Stimulated activated CD8-positive, alpha-beta memory T cell treated with anti-CD3 and anti-CD28 coated beads, Interleukin-2, amount 100 ng/mL, for 48 hours (primary cell): ENCODE results near the gene PPM1J.

Experiments used
- DNase-seq, 2 donors: peaks; one replicate each; pipeline ENCODE4 v3.0.0-alpha.2; 2020; ENCODE audit warnings: low read depth in 2 of 2

Gene PPM1J

DNA sequence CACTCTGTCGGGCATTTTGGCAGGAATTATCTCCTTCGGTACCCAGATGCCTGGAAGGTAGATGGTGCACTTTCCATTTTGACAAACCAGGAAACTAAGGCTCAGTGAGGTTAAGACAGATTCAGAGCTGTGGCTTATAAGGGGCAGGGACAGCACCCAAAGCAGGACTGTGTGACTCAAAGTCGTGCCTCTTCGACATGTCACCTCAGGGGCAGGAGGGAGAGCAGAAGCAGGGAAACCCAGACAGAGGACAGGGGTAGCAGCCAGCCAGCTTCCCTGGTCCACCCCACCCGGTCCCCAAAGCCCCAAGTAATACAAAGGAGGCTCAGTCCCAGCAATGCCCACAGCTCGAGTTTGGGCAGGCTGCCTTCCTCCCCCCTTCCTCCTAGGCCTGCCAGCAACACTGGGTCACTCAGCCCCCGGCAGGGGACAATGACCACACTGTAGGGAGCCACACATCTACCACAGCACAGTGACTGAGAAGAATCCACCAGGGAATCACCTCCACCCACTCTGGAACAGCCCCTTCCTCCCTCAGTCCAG is 10.7 kb downstream of the PPM1J start:
- peak in 1 of 2 donors; percentile 20 for DNase-seq

DNA sequence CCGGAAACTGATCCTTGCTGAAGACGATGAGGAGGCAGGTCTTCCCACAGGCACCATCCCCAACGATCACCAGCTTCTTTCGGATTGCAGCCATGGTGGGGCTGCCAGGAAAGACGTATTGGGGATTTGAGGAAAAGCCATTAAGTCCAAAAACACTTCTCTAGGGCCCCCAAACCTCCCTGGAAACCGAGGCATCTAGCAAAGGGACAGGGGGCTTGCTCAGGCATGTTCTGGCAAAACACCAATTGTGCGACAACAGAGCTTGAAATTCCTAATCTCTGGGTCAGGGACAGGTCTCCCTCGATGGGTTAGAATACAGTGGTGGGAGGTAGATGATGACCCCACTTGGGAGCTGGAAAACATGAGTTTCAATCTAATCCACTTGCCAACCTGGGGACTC is 11.4 kb downstream of the PPM1J start:
- DNase-seq, result no peak

DNA sequence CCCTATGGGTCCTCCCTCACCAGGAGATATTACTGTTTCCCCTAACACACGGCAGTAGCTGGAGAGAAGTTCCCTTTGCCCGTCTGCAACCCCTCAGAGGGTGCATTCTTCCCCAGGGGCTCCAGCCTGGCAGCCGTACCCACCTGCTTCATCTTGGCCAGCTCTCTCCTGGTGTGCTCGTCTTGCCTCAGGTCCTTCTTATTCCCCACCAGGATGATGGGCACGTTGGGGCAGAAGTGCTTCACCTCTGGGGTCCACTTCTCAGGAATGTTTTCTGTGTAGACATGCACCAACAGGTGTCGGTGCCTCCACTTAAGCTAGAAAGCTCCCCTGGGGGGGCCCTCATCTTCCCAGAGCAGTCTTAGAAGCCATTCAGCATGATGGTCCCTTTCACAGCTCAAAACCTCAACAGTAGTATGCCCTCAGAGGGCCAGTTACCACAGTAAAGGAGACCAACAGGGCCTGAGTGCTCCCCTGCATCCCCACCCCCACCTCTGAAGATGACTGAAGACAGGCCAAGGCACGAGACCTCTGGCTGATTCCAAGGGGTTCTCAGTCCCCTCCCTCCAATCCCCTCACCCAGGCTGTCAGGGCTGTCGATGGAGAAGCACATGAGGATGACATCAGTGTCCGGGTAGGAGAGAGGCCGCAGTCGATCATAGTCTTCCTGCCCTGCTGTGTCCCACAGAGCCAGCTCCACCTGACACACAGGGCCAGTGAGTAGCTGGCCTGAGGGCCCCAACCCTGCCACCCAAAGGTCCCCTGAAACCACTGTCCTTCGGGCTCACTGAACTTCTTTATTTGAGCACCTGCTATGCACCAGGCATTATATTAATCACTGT is 12.5 kb downstream of the PPM1J start:
- DNase-seq, result no peak

DNA sequence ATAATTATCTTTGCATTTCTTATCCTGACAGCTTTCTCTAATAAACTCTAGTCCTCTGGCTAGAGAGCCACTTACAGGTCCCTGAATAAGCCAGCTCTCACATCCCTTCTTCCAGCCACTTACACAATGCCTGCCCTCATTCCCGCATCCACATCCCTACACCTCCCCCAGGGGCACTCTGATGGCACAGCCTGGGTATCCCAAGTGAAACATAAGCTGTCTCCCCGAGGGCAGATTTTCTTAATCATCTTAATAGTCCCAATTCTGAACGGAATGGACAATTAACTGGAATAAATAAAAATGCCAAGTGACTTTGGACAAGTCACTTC is 13.1 kb downstream of the PPM1J start:
- no peak for DNase-seq

DNA sequence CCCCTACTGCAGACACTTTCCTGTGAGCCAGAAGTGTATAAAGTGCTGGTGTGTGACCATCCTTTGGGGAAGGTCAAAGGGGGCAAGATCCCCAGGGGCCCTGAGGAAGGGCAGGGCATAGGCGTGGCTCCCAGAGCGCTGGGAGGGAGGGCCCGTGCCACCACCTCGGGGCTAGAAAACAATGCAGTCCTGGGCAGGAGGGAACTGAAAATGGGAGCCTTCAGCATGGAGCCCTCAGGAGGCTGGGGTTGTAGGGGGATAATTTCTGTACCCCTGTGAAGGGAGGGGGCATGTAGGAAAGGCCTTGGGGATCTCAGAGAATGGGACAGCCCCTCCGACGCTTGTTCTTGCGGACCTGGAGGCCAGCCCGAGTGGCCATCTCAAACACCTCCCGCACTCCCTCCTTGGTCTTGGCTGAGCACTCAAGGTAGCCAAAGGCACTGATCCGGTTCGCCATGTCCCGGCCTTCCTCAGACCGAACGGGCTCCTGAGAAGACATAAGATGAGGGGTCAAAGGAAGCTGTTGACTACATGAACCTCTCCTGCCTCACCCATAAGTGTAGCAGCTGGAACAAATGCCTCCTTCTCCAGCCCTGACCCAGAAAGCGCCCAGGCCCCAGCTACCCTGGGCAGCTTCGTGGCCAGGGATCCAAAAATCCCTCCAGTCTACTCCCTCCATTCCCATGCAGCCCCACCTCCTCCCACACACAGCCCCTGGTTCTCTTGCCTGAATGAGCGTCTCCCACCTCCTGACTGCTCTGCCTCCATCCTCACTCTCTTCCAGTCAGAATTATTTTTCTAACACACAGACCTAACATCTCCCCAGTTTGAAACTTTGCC is 13.7 kb downstream of the PPM1J start:
- DNase-seq, result no peak

DNA sequence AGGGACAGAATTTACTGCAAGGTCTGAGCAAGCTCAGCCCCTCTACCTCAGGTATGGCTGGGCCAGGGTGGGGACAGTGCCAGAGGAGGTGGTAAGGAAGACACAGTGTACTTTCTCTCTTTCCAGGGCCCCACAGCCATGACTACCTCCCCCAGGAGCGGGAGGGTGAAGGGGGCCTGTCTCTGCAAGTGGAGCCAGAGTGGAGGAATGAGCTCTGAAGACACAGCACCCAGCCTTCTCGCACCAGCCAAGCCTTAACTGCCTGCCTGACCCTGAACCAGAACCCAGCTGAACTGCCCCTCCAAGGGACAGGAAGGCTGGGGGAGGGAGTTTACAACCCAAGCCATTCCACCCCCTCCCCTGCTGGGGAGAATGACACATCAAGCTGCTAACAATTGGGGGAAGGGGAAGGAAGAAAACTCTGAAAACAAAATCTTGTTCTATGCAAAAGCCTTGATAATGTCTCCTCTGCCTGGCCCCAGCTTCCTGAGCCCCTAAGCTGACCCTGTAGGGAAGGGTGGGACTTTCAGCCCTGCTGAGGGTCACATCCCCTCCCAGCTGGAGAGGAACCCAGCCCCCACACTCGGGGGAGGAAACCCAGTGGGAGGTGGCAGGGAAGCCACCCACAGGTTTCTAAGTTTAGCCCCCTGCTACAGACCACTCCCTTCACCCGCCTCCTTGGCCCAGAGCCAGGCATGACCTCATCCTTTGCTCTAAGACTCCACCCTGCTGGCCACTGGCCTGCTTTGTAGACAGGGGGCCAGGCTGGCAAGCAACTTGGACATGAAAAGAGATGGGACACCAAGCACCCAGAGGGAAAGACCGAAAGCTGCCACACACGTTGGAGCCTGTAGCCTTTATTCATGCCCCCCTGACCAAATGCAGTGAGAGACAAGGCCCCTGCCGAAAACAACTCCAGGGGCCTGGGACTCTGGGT is 14.6 kb downstream of the PPM1J start:
- peak; percentile 47 to 61 for DNase-seq

DNA sequence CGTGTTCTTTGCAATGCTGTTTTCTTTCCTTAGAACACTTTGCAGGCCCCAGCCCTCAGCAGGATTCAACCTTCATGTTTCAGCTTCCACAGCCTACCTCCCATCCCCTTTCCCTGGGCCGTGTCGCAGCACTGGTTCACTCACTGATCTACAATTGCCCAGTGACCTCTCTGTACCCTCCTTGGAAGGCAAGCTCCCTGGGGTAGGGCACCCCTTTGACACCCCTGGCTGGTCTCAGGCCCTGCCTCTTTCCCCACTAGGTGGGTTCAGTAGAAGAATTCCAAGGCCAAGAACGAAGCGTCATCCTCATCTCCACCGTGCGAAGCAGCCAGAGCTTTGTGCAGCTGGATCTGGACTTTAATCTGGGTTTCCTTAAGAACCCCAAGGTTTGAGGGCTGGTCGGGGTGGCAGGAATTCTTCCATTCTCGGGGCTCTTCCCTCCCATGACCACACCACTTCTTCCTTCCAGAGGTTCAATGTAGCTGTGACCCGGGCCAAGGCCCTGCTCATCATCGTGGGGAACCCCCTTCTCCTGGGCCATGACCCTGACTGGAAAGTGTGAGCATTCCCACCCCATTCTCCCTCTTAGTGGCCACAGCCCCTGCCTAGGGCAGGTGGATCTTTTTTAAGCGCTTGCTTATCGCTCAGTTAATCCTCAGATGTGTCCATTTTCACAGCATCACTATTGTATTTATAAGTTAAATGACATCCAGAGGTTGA is 15.5 kb downstream of the PPM1J start:
- DNase-seq, result no peak

DNA sequence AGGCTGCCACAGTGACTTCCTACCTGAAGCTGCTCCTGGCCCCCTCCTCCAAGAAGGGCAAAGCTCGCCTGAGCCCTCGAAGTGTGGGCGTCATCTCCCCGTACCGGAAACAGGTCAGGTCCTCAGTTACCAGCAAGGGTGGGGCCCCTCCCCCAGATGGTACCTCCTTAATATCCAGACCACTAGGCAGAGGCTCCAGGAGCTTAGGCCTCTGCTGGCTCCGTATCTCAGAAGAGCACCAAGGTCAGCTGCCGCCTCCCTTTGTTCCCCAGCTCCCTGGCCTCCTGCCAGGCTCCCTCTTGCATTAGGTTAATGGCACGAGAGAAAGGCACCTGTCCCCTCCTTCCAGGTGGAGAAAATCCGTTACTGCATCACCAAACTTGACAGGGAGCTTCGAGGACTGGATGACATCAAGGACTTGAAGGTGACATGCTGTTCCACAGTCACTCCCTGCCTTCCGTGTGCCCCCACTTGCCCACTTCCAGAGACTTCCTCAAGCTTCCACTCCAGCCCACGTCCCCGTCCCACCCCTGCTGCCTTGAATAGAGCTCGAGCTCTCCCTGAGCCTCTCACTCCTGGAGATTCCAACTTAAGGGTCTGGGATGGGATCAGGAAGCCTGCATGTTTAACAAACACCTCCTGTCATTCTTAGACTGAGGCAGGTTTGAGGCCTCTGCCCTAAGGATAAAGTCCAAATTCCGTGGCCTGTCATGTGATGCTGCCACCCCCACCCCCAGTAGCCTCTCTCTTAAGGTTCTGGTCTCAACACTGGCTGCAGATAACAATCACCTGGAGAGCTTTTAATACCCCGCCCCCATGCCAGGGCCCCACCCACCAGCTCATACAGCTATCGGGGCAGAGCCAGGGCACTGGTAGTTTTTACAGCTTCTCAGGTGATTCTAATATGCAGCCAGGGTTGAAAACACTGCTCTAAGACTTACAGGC is 16.5 kb downstream of the PPM1J start:
- DNase-seq, result no peak

DNA sequence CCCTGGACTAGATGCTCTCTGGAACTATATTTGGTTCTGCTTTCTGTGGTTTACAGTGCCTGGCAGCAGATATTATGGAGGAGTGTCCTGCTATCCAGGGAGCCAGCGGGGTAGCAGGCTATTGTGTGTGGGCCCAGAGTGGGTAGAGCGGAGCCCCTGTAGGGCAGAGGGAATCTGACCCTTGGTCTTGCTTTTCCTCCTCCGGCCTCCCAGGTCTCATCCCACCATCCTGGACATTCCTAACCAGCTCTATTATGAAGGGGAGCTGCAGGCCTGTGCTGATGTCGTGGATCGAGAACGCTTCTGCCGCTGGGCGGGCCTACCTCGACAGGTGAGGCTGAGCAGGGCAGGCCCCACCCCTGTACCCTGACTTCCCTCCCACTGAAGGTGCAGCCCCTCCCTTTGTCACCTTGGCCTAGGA is 17.3 kb downstream of the PPM1J start:
- DNase-seq, result no peak

DNA sequence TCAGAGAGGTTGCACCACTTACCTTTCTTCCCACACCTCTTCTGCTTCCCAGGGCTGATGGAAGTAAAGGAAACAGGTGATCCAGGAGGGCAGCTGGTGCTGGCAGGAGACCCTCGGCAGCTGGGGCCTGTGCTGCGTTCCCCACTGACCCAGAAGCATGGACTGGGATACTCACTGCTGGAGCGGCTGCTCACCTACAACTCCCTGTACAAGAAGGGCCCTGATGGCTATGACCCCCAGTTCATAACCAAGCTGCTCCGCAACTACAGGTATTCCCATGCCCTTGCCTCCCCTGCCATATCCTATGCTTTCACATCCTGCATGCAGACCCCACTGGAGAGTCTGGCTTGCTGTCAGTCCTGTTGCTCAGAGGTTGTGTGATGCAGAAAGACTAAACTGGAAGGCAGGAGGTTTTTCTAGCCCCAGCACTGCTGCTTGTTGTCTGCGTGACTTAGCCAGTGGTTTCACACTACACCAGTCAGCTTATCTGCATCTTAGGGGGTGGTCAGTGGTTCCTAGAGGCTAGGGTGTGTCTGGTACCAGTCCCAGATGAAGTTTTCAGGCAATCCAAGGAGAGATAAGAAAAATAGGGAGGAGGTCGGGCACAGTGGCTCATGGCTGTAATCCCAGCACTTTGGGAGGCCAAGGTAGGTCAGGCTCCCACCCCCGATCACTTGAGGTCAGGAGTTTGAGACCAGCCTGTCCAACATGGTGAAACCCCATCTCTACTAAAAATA is 18.4 kb downstream of the PPM1J start:
- DNase-seq, result no peak

DNA sequence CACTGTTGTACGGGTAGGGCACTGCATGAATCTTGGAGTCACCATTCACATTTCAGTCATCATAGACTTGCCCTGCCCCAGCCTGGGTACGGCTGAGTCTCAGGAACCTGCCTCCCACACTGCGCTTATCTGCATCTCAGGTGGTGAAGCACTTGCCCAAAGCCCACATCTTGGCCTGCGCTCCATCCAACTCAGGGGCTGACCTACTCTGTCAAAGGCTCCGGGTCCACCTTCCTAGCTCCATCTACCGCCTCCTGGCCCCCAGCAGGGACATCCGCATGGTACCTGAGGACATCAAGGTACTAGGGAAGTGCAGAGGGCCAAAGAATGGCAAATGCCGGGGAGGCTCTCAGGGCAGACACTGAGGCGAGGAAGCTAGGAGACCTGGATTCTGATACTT is 19.9 kb downstream of the PPM1J start:
- DNase-seq, result no peak

DNA sequence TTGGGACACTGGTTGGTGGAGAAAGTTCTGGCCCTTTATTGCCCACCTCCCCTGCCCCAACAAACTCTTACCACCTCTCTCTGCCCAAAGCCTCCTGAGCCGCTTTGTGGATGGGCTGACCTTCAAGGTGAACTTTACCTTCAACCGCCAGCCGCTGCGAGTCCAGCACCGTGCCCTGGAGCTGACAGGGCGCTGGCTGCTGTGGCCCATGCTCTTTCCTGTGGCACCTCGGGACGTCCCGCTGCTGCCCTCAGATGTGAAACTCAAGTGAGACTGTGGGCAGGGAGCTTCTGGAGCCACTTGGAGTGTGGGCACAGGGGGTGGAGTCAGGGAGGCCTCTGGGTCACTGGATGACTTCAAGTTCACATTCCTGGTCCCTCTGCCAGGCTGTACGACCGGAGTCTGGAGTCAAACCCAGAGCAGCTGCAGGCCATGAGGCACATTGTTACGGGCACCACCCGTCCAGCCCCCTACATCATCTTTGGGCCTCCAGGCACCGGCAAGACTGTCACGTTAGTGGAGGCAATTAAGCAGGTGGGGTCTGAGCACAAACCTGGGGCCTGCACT is 20.7 kb downstream of the PPM1J start:
- no peak for DNase-seq

DNA sequence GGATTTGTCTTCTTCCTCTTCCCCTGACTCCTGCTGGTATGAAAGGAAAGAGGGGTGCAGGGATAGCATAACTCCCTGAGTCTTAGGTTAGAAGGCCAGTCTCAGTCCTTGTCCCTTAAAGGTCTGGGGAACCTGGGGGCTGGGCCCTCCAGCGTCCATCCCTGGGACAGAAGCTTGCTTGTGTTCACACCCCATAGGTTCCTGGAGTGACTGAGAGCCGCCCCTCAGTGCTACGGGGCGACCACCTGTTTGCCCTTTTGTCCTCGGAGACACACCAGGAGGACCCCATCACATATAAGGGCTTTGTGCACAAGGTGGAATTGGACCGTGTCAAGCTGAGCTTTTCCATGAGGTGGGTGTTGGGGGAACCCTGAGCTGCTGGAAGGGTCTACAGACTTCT is 21.3 kb downstream of the PPM1J start:
- DNase-seq, result no peak

DNA sequence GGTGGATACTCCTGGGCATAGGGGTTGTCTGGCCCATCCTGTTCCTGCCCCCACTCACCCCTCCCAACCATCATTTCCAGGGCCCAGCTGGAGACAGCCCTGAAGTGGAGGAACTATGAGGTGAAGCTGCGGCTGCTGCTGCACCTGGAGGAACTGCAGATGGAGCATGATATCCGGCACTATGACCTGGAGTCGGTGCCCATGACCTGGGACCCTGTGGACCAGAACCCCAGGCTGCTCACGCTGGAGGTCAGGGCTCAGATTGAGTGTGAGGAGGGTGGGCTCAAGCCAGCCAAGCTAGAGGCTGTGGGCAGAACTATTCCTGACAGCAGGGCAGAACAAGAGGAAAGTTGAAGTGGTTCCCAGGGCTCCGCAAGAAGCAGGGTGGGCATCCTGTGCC is 22.5 kb downstream of the PPM1J start:
- DNase-seq, result no peak

DNA sequence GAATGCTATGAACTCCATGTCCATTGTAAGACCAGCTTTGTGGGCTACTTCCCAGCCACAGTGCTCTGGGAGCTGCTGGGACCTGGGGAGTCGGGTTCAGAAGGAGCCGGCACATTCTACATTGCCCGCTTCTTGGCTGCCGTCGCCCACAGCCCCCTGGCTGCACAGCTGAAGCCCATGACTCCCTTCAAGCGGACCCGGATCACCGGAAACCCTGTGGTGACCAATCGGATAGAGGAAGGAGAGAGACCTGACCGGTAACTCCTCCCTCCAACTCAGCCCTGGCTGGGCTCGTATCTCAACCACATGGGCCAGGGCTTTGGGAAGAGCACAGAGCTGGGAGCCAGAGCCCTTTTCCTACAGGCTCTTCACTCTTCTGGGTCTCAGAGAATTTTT is 25.3 kb downstream of the PPM1J start:
- no peak for DNase-seq

DNA sequence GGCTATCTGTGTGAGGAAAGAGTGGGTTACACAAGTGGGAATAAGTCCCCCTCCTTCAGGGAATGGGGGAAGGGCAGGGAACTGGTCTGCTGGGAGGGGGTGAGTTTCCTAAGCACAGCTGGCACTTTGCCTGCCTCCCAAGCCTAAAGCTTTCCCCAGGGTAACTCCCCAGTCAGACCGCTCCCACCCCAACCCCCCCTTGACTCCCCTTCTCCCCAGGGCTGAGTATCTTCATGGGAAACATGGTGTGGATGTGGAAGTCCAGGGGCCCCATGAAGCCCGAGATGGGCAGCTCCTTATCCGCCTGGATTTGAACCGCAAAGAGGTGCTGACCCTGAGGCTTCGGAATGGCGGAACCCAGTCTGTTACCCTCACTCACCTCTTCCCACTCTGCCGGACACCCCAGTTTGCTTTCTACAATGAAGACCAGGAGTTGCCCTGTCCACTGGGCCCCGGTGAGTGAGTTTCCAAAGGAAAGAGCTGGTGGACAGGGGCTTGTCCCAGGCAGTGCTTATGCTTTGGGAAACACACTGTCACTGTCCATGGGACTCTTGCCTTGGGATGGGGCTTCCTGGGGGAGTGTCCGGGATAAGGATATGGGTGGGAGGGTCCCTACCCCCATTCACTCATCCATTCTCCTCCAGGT is 25.8 kb downstream of the PPM1J start:
- no peak for DNase-seq

DNA sequence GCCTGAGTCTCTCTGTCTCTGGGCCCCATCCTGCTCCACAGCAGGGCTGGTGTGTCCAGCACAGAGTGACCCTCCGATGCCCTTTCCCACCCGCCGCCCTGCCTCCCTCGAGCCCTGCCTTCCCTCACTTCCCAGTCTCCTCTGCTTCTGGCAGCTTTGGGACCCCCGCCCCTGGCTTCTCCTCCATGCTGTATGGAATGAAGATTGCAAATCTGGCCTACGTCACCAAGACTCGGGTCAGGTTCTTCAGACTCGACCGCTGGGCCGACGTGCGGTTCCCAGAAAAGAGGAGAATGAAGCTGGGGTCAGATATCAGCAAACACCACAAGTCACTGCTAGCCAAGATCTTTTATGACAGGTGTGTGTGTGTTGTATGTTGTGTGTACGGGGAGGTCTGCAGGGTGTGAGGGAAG is 26.3 kb downstream of the PPM1J start:
- DNase-seq, result no peak

DNA sequence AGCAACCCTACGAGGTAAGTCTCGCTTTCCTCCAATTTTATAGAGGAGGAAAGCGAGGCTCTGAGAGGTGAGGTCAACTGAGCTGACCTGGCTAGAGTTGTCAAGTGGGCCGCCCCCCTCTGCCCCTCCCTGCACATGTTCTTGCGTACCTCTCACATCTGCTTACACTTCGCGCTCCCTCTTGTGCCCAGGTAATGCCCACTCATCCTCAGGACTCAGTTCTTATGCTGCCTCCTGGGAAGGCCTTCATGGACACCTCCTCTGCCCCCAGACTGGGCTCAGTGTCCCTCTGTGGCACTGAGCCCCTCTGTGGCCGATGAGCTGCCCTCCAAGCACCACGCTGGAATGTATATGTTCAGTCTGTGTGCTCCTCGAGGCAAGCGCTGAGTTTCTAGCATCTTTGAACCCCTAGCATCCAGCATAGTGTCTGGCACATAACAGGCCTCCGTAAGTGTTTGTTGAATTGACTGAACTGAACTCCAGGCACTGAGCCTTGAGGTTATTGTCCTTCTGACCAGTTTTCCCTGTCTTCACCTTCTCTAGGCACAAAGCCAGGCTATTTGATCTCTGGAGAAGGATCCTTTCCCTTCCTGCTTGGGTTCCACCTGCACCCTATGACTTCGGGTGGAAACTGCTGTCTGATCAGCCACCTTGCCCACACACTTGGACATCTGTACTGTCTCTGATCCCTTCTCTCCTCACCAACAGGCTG is 27.2 kb downstream of the PPM1J start:
- DNase-seq, result no peak
